Stimulated activated CD8-positive, alpha-beta memory T cell treated with anti-CD3 and anti-CD28 coated beads, Interleukin-4, amount 100 ng/mL, for 48 hours (primary cell): ENCODE measurements around the gene ZNF561.
"Not testable (repeated sequence)": the region's sequence is repeated elsewhere in the genome, so short reads cannot be mapped to it uniquely, and the experiment has no call there.

Experiments
- DNase-seq: peaks from one replicate; pipeline ENCODE4 v3.0.0-alpha.2; 2020

ZNF561 gene

DNA sequence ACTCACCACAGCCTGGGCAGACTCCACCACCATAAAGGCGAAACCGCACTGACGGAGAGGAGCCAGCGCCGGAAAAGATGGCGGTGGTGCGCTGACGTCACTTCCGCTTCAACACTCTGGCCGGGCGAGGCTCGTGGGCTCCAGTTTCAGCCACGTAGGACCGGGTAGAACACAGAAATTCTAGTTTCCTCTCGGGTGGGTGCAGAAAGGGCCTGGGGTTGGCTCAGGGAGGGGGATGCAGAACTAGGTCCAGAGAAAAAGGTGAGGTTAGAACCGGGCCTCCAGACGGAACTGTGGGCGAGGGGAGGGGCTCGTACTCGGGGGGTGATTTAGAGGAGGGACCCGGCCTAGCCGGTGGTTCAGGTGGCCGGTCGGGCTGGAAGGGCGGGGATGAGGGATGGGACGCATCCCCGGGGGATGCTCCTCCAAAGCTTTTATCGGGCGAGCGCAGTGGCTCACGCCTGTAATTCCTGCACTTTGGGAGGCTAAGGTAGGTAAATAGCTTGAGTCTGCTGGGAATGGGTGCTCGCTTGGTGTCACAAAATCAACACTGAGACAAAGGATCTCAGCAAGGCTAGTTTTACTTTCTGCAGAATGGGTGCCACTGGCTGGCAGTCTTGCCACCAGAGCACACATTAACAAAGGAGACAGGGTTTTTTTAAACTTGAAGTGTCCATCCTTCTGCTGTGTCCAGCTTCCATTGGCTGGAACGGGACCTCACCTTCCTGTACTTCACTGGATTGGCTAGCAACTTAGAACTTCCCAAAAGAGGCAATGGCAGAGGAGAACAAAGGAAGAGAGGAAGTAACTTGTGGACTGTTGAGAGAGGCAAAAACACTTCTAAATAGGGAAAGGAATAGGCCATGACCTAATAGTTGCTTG lies at the start of gene ZNF561:
Gene ZNF561 (minus strand): TSS at position 77 of the 882 bp plus-strand sequence. CDS start 1,776 bp downstream, outside the sequence.
- peak; percentile 92 for DNase-seq

DNA sequence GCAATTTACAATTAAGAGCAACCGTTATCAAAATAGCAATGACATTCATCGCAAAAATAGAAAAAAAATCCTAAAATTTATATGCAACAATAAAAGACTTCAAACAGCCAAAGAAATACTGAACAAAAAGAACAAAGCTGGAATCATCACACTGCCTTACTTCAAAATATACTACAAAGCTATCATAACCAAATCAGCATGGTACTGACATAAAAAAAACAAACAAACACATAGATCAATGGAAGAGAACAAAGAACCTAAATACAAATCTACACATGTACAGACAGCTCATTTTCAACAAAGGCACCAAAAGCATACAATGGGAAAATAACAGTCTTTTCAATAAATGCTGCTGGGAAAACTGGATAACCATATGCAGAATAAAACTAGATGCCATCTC lies 47.5 kb upstream of the ZNF561 start:
- DNase-seq = no peak

DNA sequence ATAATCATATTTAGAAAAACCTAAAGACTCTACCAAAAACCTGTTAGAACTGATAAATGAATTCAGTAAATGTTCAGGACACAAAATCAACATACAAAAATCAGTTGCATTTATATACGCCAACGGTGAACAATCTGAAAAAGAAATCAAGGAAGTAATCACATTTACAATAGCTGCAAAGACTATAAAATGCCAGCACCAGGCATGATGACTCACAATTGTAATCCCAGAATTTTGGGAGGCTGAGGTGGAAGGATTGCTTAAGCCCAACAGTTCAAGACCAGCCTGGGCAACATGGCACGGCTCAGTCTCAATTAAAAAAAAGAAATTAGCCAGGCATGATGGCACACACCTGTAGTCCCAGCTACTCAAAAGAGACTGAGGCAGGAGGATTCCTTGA lies 46.9 kb upstream of the ZNF561 start:
- DNase-seq = no peak

GRCh38 chr19:9658769-9659168 lies 37.7 kb upstream of the ZNF561 start:
- DNase-seq = no peak

DNA sequence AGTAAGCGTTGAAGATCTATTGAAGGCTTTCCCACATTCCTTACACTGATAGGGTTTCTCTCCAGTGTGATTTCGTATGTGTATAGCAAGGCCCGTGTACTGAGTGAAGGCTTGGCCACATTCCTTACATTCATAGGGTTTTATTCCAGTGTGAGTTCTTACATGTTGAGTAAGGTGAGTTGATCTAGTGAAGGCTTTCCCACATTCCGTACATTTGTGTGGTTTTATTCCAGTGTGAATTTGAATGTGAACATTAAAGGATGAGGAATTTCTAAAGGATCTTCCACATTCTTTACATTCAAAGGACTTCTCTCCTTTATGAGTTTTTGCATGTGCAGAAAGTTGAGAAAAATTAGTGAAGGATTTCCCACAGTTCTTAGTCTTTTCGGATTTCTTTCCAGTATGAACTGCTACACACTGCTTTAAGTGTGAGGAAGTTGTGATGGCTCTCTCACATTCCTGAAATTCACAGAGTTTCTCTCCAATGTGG lies 32.1 kb upstream of the ZNF561 start:
- not testable (repeated sequence) for DNase-seq

- not testable (repeated sequence) for DNase-seq
These were observed 30.4 kb upstream of the ZNF561 start for GRCh38 chr19:9651464-9651863.

GRCh38 chr19:9650345-9650744 lies 29.3 kb upstream of the ZNF561 start:
- DNase-seq = no peak

DNA sequence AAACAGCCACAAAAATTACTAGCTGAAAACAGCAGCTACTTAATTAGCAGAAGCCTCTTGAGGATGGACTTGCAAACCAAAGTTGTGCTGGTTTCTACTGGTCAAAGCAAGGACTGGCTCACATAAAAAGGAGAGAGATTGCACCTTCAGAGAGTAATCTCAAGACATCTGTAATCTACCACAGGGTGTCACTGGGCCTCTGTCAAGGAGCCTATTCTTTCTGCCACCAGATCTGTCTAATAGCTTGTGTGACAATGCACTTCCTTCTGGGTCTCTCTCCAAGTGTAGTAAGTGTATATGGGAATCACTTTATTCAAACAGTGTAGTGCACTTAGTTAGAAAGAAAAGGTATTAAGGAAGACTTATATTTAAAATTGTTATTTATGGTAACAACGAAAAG lies 24.4 kb upstream of the ZNF561 start:
- DNase-seq = no peak

GRCh38 chr19:9644472-9644871 lies 23.4 kb upstream of the ZNF561 start:
- no peak for DNase-seq

DNA sequence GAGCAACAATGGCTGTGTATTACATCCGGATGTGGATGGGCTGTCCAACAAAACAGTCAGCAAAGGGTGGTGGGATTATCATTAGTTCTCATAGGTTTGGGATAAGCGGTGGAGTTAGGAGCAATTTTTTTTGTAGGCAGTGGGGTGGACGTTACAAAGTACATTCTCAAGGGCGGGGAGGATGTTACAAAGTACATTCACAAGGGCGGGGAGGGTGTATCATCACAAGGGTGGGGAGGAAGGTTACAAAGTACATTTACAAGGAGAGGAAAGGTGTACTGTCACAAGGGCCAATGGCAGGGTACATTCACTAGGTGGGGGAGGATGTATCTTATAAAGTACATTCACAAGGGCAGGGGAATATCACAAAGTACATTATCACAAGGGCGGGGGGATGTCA lies 20.8 kb upstream of the ZNF561 start:
- no peak for DNase-seq

DNA sequence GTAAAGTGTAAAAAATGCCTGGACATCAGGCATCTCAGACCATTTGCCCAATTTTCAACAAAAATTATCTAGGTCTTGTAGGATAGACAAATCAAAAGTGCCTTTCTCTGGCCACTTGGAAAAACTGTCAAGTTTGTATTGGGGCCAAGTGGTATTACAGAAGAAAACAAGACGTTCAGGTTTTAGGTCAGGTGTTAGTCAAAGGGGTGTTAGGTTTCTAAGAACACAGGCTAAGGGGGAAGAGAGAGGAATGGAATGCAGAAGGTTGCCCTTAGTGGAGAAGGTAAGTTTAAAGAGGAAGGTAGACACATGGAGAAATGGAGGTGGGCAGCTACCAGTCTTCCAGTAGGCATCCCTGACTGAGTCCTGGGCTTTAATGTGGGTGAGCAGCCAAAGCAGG lies 19.9 kb upstream of the ZNF561 start:
- no peak for DNase-seq

DNA sequence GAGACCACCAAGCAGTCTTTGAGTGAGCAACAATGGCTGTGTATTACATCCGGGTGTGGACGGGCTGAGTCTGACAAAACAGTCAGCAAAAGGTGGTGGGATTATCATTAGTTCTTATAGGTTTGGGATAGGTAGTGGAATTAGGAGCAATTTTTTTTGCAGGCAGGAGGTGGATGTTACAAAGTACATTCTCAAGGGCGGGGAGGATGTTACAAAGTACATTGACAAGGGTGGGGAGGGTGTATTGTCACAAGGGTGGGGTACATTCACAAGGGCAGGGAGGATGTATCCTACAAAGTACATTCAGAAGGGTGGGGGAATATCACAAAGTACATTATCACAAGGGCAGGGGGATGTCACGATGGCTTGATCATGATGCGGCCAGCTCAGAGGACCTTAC lies 15.0 kb upstream of the ZNF561 start:
- DNase-seq = no peak

GRCh38 chr19:9627856-9628255 lies 6.8 kb upstream of the ZNF561 start:
- DNase-seq = no peak

GRCh38 chr19:9622531-9622930 lies 1.5 kb upstream of the ZNF561 start:
- no peak for DNase-seq

DNA sequence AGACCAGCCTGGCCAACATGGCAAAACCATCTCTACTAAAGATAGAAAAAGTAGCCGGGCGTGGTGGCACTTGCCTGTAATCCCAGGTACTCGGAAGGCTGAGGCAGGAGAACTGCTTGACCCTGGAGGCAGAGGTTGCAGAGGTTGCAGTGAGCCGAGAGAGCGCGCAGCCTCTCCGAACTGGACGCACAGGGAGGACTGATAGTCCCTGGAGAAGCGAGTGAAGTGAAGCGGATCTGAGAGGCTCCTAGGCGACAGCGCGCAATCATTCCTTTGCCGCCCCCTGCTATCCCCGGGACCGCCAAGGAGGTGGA lies 233 bp downstream of the ZNF561 start:
- no peak for DNase-seq

- DNase-seq = no peak
These were observed 5.2 kb downstream of the ZNF561 start for GRCh38 chr19:9615844-9616243.

DNA sequence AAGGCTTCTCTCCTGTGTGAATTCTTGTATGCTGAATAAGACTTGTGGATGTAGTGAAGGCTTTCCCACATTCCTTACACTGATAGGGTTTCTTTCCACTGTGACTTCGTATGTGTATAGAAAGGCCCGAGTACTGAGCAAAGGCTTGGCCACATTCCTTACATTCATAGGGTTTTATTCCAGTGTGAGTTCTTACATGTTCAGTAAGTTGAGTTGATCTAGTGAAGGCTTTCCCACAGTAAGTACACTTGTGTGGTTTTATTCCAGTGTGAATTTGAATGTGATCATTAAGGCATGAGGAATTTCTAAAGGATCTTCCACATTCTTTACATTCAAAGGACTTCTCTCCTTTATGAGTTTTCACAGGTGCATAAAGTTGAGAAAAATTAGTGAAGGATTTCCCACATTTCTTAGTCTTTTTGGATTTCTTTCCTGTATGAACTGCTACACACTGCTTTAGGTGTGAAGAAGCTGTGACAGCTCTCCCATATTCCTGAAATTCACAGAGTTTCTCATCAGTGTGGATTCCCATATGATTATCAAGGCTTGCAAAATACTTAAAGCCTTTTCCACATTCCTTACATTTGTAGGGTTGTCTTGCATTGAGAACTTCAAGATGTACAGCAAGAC lies 10.4 kb downstream of the ZNF561 start:
- DNase-seq = no peak

- DNase-seq = no peak
These were observed 12.1 kb downstream of the ZNF561 start for GRCh38 chr19:9608912-9609311.

- no peak for DNase-seq
These were observed 24.0 kb downstream of the ZNF561 start for GRCh38 chr19:9597027-9597426.

DNA sequence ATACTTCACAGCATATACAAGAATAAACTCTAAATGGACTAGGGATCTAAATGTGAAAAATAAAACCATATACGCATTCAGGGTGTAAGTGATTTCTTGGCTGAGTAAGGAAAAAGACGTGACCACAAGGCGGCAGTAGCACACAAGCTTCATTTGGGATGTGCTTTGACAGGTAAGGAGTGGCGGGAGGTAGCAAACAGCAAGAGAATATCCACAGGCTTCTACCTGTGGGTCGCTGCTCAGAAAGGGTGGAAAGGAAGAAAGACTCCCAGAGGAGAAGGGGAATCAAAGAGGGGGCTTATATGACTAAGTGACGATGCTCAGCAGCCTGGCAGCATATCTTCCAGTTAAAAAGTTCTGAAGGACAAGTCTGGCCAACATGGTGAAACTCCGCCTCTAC lies 34.3 kb downstream of the ZNF561 start:
- peak; percentile 85 for DNase-seq

DNA sequence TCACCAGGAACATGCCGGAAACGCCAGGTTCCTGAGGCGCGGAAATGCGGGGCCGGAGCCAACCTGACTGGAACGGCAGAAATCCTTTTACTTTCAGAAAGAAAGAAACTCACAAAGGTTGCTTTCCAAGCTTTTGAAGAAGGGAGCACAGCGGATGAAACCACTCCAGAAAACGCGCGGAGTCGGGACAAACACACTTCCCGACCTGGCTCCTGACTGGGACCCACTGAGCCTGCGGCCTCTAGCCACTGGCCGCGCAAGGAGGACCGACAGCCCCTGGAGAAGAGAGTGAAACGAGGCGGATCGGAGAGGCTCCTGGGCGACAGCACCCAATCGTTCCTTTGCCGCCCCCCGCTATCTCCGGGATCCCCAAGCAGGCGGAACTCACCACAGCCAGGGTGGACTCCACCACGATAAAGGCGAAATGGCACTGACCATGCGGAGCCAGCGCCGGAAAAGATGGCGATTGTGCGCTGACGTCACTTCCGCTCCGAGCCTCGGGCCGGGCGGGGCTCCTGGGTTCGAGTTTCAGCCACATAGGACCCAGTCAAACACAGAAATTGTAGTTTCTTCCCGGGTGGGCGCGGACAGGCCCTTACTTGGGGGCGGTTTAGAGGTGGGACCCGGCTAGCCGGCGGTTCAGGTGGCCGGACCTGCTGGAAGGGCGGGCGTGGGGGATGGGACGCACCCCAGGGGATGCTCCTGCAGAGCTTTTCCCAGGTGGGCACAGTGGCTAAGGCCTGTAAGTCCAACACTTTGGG lies 36.8 kb downstream of the ZNF561 start, which contains the start of gene ZNF121:
Gene ZNF121 (minus strand): TSS at position 432 of the 761 bp plus-strand sequence. CDS start 16,407 bp downstream, outside the sequence.
- peak; percentile 91 for DNase-seq

DNA sequence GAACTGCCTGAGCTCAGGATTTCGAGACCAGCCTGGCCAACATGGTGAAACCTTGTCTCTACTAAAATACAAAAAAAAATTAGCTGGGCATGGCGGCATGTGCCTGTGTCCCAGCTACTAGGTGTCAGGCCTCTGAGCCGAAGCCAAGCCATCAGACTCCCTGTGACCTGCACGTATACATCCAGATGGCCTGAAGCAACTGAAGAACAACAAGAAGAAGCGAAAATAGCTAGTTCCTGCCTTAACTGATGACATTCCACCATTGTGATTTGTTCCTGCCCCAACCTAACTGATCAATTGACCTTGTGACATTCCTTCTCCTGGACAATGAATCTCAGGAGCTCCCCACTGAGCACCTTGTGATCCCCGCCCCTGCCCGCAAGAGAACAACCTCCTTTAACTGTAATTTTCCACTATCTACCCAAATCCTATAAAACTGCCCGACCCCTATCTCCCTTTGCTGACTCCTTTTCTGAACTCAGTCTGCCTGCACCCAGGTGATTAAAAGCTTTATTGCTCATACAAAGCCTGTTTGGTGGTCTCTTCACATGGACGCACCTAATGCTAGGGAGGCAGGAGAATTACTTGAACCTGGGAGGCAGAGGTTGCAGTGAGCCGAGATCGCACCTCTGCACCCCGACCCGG lies 38.8 kb downstream of the ZNF561 start:
- not testable (repeated sequence) for DNase-seq

- DNase-seq = no peak
These were observed 40.3 kb downstream of the ZNF561 start for GRCh38 chr19:9580728-9581127.
